Liver (tissue), 9 donors: Measurements from ENCODE around the gene CEACAM21. TPM values are rescaled to one million over a fixed set of nuclear protein-coding genes. Genes with fewer than 3 reads are reported as not detected.
A peak's percentile ranks its signal among the peaks of the same experiment; 100 is the strongest.

Experiments used
- DNase-seq: peaks from one replicate; pipeline ENCODE4 v3.0.0-alpha.2; 2017; ENCODE audit warnings: low spot score
- H3K27ac ChIP-seq, 2 donors: one replicate each; pipeline ENCODE4 v1.7.0; 2013; ENCODE audit warnings: inconsistent platforms in 2 of 2, low read length in 2 of 2, control low read depth in 1 of 2, low read depth in 1 of 2, mild to moderate bottlenecking in 1 of 2
- H3K27me3 ChIP-seq, 4 donors: one replicate each; pipeline versions ENCODE4 v1.6.1 to v1.7.0; 2013; ENCODE audit warnings: low read length in 3 of 4, inconsistent platforms in 1 of 4, mild to moderate bottlenecking in 1 of 4, moderate library complexity in 1 of 4; ENCODE audit not compliant: control insufficient read depth in 4 of 4, insufficient read depth in 4 of 4
- H3K36me3 ChIP-seq, 4 donors: one replicate each; pipeline versions ENCODE4 v1.6.1 to v1.7.0; 2013; ENCODE audit warnings: low read length in 3 of 4, mild to moderate bottlenecking in 3 of 4, low read depth in 1 of 4, moderate library complexity in 1 of 4; ENCODE audit not compliant: control insufficient read depth in 4 of 4, insufficient read depth in 3 of 4
- H3K4me1 ChIP-seq, 4 donors: one replicate each; pipeline versions ENCODE4 v1.6.1 to v1.7.0; 2013; ENCODE audit warnings: low read length in 3 of 4, mild to moderate bottlenecking in 3 of 4, moderate library complexity in 1 of 4; ENCODE audit not compliant: control insufficient read depth in 4 of 4, insufficient read depth in 4 of 4
- H3K4me3 ChIP-seq, 3 donors: one replicate each; pipeline versions ENCODE4 v1.6.1 to v1.7.0; 2013; ENCODE audit warnings: low read length in 3 of 3, control low read depth in 1 of 3, low read depth in 1 of 3, mild to moderate bottlenecking in 1 of 3
- H3K9ac ChIP-seq, 2 donors: one replicate each; pipeline ENCODE4 v1.7.0; 2013; ENCODE audit warnings: low read length in 2 of 2, mild to moderate bottlenecking in 2 of 2, moderate library complexity in 2 of 2, control low read depth in 1 of 2, low read depth in 1 of 2
- H3K9me3 ChIP-seq, 4 donors: one replicate each; pipeline versions ENCODE4 v1.6.1 to v1.7.0; 2013; ENCODE audit warnings: low read length in 3 of 4; ENCODE audit not compliant: control insufficient read depth in 4 of 4
- ATF3 ChIP-seq: IDR thresholded peaks from 2 replicates; pipeline ENCODE4 v1.6.1; 2016; ENCODE audit warnings: antibody characterized with exemption
- CTCF ChIP-seq: fragments of 150-350 bp; IDR thresholded peaks from 2 replicates; pipeline ENCODE4 v1.5.1; 2017; ENCODE audit warnings: improper control_type of control experiment, low read depth, low read length; ENCODE audit not compliant: missing input control
- EGR1 ChIP-seq, 2 donors: IDR thresholded peaks; 2 replicates each; pipeline ENCODE4 v1.6.1; 2016 to 2018; ENCODE audit warnings: antibody characterized with exemption in 2 of 2, low read depth in 2 of 2
- FOXA1 ChIP-seq: IDR thresholded peaks from 2 replicates; pipeline ENCODE4 v1.6.1; 2016; ENCODE audit warnings: antibody characterized with exemption
- FOXA2 ChIP-seq: IDR thresholded peaks from 2 replicates; pipeline ENCODE4 v1.6.1; 2016; ENCODE audit warnings: antibody characterized with exemption
- GABPA ChIP-seq, 2 donors: IDR thresholded peaks in 1 of 2; conservative IDR thresholded peaks in 1 of 2; 2 replicates each; pipeline ENCODE4 v1.6.1; 2016; ENCODE audit warnings: antibody characterized with exemption in 2 of 2, mild to moderate bottlenecking in 1 of 2, moderate library complexity in 1 of 2
- HNF4A ChIP-seq, 2 donors: conservative IDR thresholded peaks; 2 replicates each; pipeline ENCODE4 v1.6.1; 2016; ENCODE audit warnings: antibody characterized with exemption in 2 of 2, mild to moderate bottlenecking in 2 of 2
- HNF4G ChIP-seq: IDR thresholded peaks from 2 replicates; pipeline ENCODE4 v1.6.1; 2016; ENCODE audit warnings: antibody characterized with exemption
- JUND ChIP-seq, 2 donors: IDR thresholded peaks; 2 replicates each; pipeline ENCODE4 v1.6.1; 2016; ENCODE audit warnings: antibody characterized with exemption in 2 of 2
- MAX ChIP-seq: IDR thresholded peaks from 2 replicates; pipeline ENCODE4 v1.6.1; 2016; ENCODE audit warnings: antibody characterized with exemption
- NR2F2 ChIP-seq: IDR thresholded peaks from 2 replicates; pipeline ENCODE4 v1.6.1; 2016; ENCODE audit warnings: antibody characterized with exemption
- RAD21 ChIP-seq, 2 donors: IDR thresholded peaks; 2 replicates each; pipeline ENCODE4 v1.6.1; 2016; ENCODE audit warnings: antibody characterized with exemption in 2 of 2, mild to moderate bottlenecking in 2 of 2
- REST ChIP-seq: IDR thresholded peaks from 2 replicates; pipeline ENCODE4 v1.6.1; 2016; ENCODE audit warnings: antibody characterized with exemption, mild to moderate bottlenecking
- SP1 ChIP-seq: IDR thresholded peaks from 2 replicates; pipeline ENCODE4 v1.6.1; 2018; ENCODE audit warnings: antibody characterized with exemption, mild to moderate bottlenecking
- TAF1 ChIP-seq: conservative IDR thresholded peaks from 2 replicates; pipeline ENCODE4 v1.6.1; 2016; ENCODE audit warnings: antibody characterized with exemption, mild to moderate bottlenecking
- YY1 ChIP-seq: IDR thresholded peaks from 2 replicates; pipeline ENCODE4 v1.6.1; 2016; ENCODE audit warnings: antibody characterized with exemption, mild to moderate bottlenecking
- ZBTB33 ChIP-seq: IDR thresholded peaks from 2 replicates; pipeline ENCODE4 v1.6.1; 2016; ENCODE audit warnings: antibody characterized with exemption
- WGBS: extraction: QIAGEN DNeasy Blood & Tissue Kit; methylation state at CpG from one replicate; pipeline ENCODE4 v1.1.7; 2013; 5-methylcytosine and 5-hydroxymethylcytosine counted together
- polyA plus RNA-seq, 2 donors: library from polyadenylated mRNA; stranded (reverse) in 1 of 2; unstranded in 1 of 2; fragments of 200-250 nt in 1 of 2; fragments of >200 nt in 1 of 2; fragmentation: Nextera tagmentation in 1 of 2; extraction: Ambion mirVana in 1 of 2; gene quantifications; one replicate each; pipeline versions ENCODE4 v1.2.1 to v1.2.3, GENCODE V29; 2013 to 2015
- total RNA-seq, 2 donors: library from RNA; depleted of rRNA; stranded (reverse); fragments of >200 nt; gene quantifications; one replicate each; pipeline ENCODE4 v1.2.3, GENCODE V29; 2014
- donor health status: healthy.
- donor health status: healthy.
- donor health status: healthy.
- donor health status: healthy.
- donor health status: healthy.

The CEACAM21 gene
- total and polyA plus RNA-seq, 4 donors = 0.58 to 2.5 (median 1.8) TPM

DNA sequence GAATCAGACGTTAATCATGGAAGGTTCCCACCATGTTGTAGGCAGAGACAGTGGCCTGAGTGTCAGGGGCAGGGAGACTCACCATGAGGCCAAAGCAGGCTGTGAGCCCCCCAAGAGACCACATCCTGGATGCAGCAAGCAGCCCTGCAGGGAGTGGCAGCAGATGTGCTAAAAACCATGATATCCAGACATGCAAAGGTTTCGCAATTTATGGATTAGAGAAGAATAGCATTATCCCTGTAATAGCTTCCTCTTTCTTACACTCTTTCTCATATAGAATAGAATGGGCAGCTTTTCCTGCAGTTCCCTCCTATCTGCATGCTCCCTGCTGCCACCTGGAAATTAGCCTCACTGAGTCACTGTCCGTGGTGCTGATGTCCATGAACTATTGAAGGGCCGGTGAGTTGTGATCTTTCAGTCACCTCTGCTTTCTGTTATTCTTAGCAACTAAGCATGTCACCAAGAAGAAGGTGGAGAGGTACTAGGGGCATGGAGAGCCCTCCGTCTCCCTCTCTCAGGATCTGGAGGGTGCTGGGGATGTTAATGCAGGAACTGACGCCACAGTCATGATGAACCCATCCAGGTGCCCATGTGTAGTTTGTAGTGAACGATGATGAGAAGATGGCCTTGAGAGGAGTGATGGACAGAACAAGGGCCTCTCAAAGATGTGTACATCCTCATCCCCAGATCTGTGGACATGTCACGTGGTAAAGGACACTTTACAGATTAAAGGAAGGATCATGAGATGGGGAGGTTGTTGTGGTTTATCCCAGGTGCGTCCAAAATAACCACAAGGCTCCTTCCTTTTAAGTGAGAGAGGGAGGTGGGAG, 41.0 kb downstream of the CEACAM21 start:
- Histone ChIP-seq H3K9ac (no peak overlapping the region), H3K27me3 (peaks cover 0 to 3% (median 0%) of the 10 kb centered on the region in 4 donors), H3K4me3 (no peak overlapping the region), H3K9me3 (no peaks in the 10 kb centered on the region), H3K27ac (no peak overlapping the region), H3K4me1 (peaks cover 0 to 2% (median 0%) of the 10 kb centered on the region in 4 donors), H3K36me3 (no peaks in the 10 kb centered on the region)
- TF ChIP-seq SP1 (no peak), MAX (no peak), NR2F2 (no peak), YY1 (no peak), FOXA2 (no peak), REST (peak; percentile 98), GABPA (IDR thresholded peaks at IDR 0.05 in 1 of 2, conservative IDR thresholded peaks at IDR 0.05 in 1 of 2) (no peak)
- 40% methylated on average over 9 of the region's 9 CpGs for WGBS
- DNase-seq = no peak

DNA sequence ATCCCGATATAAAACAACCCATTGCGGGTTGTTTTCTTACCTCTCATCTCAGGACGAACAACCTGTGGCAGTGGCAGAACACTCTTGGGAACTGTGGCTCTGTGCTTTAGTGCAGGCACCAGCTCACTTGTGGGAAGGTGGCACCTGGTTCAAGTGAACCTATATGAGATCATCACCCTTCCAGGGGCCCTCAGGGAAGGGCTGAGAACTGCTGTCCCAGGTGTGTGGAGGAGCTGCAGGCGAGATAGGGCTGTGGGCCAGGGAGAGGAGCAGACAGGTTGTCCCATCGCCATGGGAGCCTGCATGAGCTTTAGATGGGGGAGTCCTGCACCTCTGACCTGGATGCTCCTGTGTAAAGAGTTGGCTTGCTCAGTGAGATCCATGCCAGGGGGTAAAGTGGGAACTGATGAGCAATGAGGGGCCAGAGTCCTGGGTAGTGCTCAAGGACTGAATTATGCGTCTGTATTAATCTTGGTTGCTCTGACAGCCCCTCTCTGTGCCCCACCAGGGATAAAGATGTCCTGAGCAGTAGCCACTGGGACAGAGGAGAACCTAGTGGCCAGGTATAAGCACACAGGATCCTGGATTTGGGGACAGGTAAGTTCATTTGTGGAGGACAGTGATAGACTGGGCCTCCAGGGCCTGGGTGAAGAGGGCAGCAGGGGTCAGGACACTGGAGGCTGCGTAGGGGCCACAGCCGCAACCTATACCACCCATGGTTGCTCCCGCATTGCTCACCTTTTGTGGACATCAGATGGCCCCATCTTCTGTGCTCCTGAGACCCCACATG, 42.2 kb downstream of the CEACAM21 start:
- WGBS = 72% methylated on average over 9 of the region's 9 CpGs
- Histone ChIP-seq H3K9ac (no peak overlapping the region), H3K27me3 (peaks cover 0 to 3% (median 0%) of the 10 kb centered on the region in 4 donors), H3K36me3 (no peaks in the 10 kb centered on the region), H3K27ac (no peak overlapping the region), H3K9me3 (no peaks in the 10 kb centered on the region), H3K4me3 (no peak overlapping the region), H3K4me1 (peaks cover 0 to 2% (median 0%) of the 10 kb centered on the region in 4 donors)
- DNase-seq = no peak
- no peak for TF ChIP-seq TAF1

DNA sequence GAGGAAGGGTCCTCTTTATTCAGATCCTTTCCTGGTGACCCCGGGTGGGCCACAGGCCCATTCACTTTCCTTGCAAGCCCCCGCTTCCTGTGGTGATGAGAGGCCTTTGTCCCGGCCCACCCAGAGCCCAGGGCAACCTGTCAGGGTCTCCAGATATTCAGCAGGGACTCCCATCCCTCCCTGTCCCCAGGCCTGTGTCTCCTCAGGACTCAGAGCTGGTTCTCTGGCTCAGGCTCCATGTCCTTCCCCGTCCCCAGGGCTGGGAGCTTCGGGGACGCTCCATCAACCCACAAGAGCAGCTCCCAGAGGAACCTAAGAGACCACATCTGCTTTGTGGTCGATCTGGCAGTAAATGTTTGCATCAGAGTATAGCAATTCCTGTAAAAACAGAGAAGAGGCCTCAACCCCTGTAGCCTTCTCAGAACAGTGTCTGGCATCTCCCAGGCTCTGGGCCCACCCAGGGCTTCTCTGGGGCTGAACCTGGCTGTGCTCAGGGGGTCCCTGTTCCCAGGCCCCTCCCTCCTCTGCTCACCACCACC, 43.1 kb downstream of the CEACAM21 start:
- H3K4me3 ChIP-seq = no peak overlapping the region
- TF ChIP-seq NR2F2 = no peak
- TF ChIP-seq TAF1 = no peak
- TF ChIP-seq JUND (IDR thresholded peaks at IDR 0.05) = no peak
- no peak for TF ChIP-seq RAD21 (IDR thresholded peaks at IDR 0.05)
- TF ChIP-seq CTCF = no peak
- no peak for TF ChIP-seq ZBTB33
- TF ChIP-seq HNF4G = no peak
- TF ChIP-seq EGR1 (IDR thresholded peaks at IDR 0.05; ENCODE audit: low read depth in 2 of 2) = no peak
- TF ChIP-seq ATF3 = no peak
- TF ChIP-seq HNF4A (conservative IDR thresholded peaks at IDR 0.05) = no peak
- no peak for TF ChIP-seq FOXA1
- peaks cover 0 to 2% (median 0%) of the 10 kb centered on the region in 4 donors for H3K4me1 ChIP-seq
- WGBS = 30% methylated on average over 7 of the region's 7 CpGs
- no peaks in the 10 kb centered on the region for H3K9me3 ChIP-seq
- no peak for DNase-seq
- no peak overlapping the region for H3K27ac ChIP-seq
- no peak overlapping the region for H3K9ac ChIP-seq
- peaks cover 0 to 3% (median 0%) of the 10 kb centered on the region in 4 donors for H3K27me3 ChIP-seq
- no peaks in the 10 kb centered on the region for H3K36me3 ChIP-seq
